ENCODE data around the gene CYTH3. TPM values are rescaled to one million over a fixed set of nuclear protein-coding genes. Genes with fewer than 3 reads are reported as not detected.
"Not testable (repeated sequence)": the region's sequence is repeated elsewhere in the genome, so short reads cannot be mapped to it uniquely, and the experiment has no call there.

CYTH3 gene
- total RNA-seq, 1 donor from 2014 or later, result 25.5 TPM

DNA sequence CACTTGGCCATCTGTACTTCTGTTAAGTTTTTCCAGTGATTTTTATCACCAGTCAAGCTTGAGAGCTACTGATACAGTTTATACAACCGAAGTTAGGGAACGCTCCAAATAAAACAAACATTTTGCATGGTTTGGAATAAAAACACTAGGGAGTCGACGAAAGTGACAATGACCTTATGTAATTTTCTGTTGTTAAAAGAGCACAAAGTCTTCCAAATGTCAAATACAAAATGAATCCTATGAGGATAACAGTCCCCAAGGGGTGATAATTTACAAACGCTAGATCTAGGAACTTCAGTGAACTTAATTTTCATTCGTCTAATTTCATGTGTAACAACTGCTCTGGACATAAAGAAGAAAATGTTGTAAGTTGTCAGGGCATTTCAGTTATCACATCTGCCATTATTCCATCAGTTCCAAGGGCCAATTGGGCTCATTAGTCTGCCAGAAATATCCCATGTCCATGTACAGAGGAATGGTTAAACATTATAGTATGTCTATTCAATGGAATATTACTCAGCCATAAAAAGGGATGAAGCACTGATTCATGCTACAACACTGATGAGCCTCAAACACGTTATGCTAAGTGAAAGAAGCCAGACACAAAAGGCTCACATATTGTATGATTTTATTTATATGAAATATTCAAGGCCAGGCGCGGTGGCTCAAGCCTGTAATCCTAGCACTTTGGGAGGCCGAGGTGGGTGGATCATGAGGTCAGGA, 38.0 kb upstream of the CYTH3 start:
- H3K9me3 ChIP-seq (replicated peaks), result no peaks in the 10 kb centered on the region
- H3K27me3 ChIP-seq (ENCODE audit: low read depth), result no peaks in the 10 kb centered on the region
- intact Hi-C loops (cut with micrococcal nuclease), result no loop called here
- TF ChIP-seq, protein P1, sequence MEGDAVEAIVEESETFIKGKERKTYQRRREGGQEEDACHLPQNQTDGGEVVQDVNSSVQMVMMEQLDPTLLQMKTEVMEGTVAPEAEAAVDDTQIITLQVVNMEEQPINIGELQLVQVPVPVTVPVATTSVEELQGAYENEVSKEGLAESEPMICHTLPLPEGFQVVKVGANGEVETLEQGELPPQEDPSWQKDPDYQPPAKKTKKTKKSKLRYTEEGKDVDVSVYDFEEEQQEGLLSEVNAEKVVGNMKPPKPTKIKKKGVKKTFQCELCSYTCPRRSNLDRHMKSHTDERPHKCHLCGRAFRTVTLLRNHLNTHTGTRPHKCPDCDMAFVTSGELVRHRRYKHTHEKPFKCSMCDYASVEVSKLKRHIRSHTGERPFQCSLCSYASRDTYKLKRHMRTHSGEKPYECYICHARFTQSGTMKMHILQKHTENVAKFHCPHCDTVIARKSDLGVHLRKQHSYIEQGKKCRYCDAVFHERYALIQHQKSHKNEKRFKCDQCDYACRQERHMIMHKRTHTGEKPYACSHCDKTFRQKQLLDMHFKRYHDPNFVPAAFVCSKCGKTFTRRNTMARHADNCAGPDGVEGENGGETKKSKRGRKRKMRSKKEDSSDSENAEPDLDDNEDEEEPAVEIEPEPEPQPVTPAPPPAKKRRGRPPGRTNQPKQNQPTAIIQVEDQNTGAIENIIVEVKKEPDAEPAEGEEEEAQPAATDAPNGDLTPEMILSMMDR (IDR thresholded peaks at IDR 0.05; ENCODE audit: borderline replicate concordance), result no peak
- H3K27ac ChIP-seq (replicated peaks), result no peak overlapping the region
- DNase-seq, result no peak
- H3K4me1 ChIP-seq, result no peaks in the 10 kb centered on the region
- no peaks in the 10 kb centered on the region for H3K36me3 ChIP-seq
- H3K4me3 ChIP-seq, result no peak overlapping the region

DNA sequence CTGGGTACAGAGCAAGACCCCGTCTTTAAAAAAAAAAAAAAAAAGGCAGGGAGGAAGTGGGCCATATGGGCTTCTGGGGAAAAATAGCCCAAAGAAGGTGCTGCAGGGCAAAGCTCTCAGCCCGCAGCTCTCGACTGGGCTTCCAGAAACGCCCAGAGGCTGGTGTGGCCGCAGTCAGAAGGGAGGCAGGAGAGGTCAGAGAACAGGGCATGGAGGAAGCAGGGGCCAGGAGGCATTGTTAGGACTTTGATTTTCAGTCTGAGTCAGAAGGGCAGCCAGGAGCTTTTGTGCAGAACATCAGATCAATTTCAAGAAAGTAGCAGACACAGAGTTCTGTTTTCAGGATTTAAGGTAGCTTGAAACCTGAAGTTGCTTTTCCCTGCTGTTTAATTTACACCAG, 35.3 kb upstream of the CYTH3 start:
- Histone ChIP-seq H3K27ac (replicated peaks) (peak overlapping the region; percentile 31), H3K36me3 (no peaks in the 10 kb centered on the region), H3K27me3 (ENCODE audit: low read depth) (no peaks in the 10 kb centered on the region), H3K4me3 (no peak overlapping the region), H3K4me1 (no peaks in the 10 kb centered on the region), H3K9me3 (replicated peaks) (no peaks in the 10 kb centered on the region)
- intact Hi-C loops (cut with micrococcal nuclease), result no loop called here
- TF ChIP-seq, protein P1 (IDR thresholded peaks at IDR 0.05; ENCODE audit: borderline replicate concordance), result no peak
- no peak for DNase-seq

DNA sequence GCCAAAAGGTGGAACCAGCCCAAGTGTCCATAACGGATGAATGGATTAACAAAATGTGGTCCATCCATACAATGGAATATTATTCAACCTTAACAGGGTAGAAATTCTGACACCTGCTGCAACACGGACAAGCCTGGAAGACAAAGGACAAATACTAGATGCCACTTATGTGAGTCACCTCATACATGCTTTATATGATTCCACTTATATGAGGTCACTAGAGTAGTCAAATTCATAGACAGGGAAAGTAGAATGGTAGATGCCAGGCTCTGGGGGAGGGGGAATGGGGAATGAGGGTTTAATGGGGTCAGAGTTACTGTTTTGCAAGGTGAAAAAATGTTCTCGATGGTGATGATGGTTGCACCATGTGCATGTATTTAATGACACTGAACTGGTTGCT, 34.0 kb upstream of the CYTH3 start:
- TF ChIP-seq, protein P1 (IDR thresholded peaks at IDR 0.05; ENCODE audit: borderline replicate concordance), result no peak
- H3K4me3 ChIP-seq, result no peak overlapping the region
- no peak overlapping the region for H3K27ac ChIP-seq (replicated peaks)
- H3K36me3 ChIP-seq, result no peaks in the 10 kb centered on the region
- intact Hi-C loops (cut with micrococcal nuclease), result no loop called here
- no peaks in the 10 kb centered on the region for H3K9me3 ChIP-seq (replicated peaks)
- no peaks in the 10 kb centered on the region for H3K27me3 ChIP-seq (ENCODE audit: low read depth)
- no peak for DNase-seq
- no peaks in the 10 kb centered on the region for H3K4me1 ChIP-seq

DNA sequence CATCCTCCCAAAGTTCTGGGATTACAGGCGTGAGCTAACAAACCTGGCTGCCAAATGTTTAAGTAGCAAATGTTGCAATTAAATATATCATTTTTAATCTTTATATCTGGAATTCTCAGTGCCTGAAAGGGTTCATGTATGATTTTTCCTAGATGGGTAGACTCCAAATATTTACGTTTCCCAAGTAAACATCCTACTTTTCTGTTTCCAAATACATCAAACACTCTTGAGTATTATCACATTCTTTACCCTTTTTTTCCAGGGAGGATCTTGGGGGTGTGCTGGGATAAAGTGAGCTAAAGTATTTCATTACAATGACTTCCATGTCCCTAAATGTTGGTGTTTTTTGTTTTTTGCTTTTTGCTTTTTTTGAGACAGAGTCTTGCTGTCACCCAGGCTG, 32.9 kb upstream of the CYTH3 start:
- no peaks in the 10 kb centered on the region for H3K36me3 ChIP-seq
- H3K9me3 ChIP-seq (replicated peaks), result no peaks in the 10 kb centered on the region
- intact Hi-C loops (cut with micrococcal nuclease), result no loop called here
- no peaks in the 10 kb centered on the region for H3K27me3 ChIP-seq (ENCODE audit: low read depth)
- DNase-seq, result no peak
- H3K4me1 ChIP-seq, result no peaks in the 10 kb centered on the region
- TF ChIP-seq, protein P1 (IDR thresholded peaks at IDR 0.05; ENCODE audit: borderline replicate concordance), result no peak
- no peak overlapping the region for H3K27ac ChIP-seq (replicated peaks)
- no peak overlapping the region for H3K4me3 ChIP-seq

DNA sequence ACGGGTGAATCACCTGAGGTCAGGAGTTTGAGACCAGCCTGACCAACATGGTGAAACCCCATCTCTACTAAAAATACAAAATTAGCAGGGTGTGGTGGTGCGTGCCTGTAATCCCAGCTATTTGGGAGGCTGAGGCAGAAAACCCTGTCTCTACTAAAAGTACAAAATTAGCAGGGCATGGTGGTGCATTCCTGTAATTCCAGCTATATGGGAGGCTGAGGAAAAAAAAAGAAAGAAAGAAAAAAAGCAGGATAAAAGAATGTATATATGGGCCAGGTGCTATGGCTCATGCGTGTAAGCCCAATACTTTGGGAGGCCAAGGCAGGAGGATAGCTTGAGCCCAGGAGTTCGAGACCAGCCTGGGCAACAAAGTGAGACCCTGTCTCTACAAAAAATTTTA, 29.0 kb upstream of the CYTH3 start:
- H3K4me1 ChIP-seq; DNase-seq; intact Hi-C loops (cut with micrococcal nuclease); H3K27ac ChIP-seq (replicated peaks); H3K4me3 ChIP-seq; H3K27me3 ChIP-seq (ENCODE audit: low read depth); H3K9me3 ChIP-seq (replicated peaks); H3K36me3 ChIP-seq: not testable (repeated sequence)

DNA sequence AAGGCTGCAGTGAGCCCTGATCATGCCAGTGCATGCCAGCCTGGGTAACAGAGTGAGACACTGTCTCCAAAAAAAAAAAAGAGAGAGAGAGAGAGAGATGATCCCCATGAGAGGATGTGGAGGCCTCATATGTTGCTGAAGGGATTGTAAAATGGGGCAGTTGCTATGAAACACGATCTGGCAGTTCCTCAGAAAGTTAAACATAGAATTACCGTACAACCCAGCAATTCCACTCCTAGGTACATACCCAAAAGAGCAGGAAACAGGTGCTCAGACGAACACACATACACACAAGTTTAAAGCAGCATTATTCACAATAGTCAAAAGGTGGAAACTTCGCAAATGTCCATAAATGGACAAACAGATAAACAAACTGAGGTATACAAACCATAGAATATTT, 27.4 kb upstream of the CYTH3 start:
- Histone ChIP-seq H3K27me3 (ENCODE audit: low read depth) (no peaks in the 10 kb centered on the region), H3K4me1 (no peaks in the 10 kb centered on the region), H3K36me3 (no peaks in the 10 kb centered on the region), H3K4me3 (no peak overlapping the region), H3K9me3 (replicated peaks) (no peaks in the 10 kb centered on the region), H3K27ac (replicated peaks) (no peak overlapping the region)
- intact Hi-C loops (cut with micrococcal nuclease), result no loop called here
- no peak for DNase-seq
- TF ChIP-seq, protein P1 (IDR thresholded peaks at IDR 0.05; ENCODE audit: borderline replicate concordance), result no peak

Measured in left ventricle myocardium inferior (tissue), 1 donor.